Measurements from ENCODE around the gene POLR2C.

DNA sequence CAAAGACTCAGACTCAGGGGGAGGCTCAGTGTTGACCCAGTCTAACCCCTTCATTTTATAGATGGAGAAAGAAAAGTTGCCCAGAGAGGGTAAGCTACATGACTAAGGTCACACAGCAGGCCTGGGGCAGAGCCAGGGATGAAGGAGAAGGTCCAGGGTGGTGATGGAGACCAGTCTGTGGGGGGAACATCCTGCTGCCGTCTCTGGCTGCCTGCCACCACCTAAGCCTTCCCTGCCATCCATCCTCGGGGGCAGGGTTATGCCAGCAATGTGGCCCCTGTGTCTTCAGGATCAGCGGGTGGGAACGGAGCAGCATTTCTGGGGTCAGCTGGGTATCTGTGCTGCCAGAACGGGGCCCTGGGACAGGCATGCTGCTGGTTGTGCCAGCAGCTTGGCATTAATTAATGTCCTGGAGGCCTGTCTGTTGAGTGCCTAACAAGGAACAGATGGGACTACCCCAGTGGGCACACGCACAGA lies 18.3 kb downstream of the POLR2C start:
- TF ChIP-seq CEBPB (IDR thresholded peaks at IDR 0.05) (no peak), TAF1 (IDR thresholded peaks at IDR 0.05; ENCODE audit: low read depth) (no peak), RAD21 (IDR thresholded peaks at IDR 0.05; ENCODE audit: low read depth) (no peak), CREB1 (IDR thresholded peaks at IDR 0.05; ENCODE audit: low read depth) (no peak)
- TF ChIP-seq, protein P1, sequence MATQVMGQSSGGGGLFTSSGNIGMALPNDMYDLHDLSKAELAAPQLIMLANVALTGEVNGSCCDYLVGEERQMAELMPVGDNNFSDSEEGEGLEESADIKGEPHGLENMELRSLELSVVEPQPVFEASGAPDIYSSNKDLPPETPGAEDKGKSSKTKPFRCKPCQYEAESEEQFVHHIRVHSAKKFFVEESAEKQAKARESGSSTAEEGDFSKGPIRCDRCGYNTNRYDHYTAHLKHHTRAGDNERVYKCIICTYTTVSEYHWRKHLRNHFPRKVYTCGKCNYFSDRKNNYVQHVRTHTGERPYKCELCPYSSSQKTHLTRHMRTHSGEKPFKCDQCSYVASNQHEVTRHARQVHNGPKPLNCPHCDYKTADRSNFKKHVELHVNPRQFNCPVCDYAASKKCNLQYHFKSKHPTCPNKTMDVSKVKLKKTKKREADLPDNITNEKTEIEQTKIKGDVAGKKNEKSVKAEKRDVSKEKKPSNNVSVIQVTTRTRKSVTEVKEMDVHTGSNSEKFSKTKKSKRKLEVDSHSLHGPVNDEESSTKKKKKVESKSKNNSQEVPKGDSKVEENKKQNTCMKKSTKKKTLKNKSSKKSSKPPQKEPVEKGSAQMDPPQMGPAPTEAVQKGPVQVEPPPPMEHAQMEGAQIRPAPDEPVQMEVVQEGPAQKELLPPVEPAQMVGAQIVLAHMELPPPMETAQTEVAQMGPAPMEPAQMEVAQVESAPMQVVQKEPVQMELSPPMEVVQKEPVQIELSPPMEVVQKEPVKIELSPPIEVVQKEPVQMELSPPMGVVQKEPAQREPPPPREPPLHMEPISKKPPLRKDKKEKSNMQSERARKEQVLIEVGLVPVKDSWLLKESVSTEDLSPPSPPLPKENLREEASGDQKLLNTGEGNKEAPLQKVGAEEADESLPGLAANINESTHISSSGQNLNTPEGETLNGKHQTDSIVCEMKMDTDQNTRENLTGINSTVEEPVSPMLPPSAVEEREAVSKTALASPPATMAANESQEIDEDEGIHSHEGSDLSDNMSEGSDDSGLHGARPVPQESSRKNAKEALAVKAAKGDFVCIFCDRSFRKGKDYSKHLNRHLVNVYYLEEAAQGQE (IDR thresholded peaks at IDR 0.05; ENCODE audit: low read depth) = no peak
- TF ChIP-seq, protein P2, sequence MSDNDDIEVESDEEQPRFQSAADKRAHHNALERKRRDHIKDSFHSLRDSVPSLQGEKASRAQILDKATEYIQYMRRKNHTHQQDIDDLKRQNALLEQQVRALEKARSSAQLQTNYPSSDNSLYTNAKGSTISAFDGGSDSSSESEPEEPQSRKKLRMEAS (IDR thresholded peaks at IDR 0.05) = no peak
- TF ChIP-seq, protein P3, sequence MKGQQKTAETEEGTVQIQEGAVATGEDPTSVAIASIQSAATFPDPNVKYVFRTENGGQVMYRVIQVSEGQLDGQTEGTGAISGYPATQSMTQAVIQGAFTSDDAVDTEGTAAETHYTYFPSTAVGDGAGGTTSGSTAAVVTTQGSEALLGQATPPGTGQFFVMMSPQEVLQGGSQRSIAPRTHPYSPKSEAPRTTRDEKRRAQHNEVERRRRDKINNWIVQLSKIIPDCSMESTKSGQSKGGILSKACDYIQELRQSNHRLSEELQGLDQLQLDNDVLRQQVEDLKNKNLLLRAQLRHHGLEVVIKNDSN (IDR thresholded peaks at IDR 0.05) = no peak

Data from Ishikawa (cell line).